Hematopoietic multipotent progenitor cell treated with erythropoietin and hydrocortisone succinate and interleukin-3 and kit ligand, for 4 days (in vitro differentiated cells): ENCODE measurements around the gene IRX4.

ENCODE experiments used
- DNase-seq: peaks from one replicate; pipeline ENCODE4 v3.0.0-alpha.2; 2015

Gene IRX4

DNA sequence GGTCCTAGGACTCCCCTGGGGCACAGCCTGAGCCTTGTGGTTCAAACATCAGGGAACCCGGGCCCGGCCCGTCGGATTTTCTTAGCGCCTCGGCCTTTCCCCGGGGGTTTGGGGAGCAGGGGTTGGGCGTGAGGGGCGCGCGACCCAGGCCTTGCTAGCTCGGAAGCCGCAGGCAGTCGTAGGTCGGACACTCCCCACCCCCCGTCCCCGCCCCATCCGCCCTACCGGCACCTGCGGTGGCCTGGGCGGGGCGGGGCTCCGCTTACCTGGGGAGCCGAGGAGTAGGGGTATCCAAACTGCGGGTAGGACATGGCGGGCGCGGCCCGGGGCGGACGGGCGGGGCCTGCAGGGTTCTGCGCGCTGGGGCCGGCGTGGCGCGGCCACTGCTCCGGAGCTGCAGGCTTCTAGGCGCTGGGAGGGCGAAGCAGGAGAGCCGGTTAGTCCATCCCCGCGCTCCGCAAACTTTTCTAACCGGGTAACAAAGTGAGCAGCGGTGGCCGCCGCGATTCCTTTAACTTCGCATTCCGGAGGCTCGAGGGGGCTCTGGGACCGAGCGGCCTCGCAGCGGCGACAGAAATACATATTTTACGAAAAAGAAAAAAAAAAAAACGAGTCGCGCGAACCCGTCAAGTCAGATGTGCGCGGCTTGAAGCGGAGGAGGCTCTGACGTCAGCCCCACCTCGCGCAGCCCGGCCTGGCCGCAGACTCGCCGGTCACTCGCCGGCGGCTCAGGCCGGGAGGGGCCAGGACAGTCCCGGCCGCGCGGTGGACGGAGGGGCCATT, at the start of gene IRX4:
Gene IRX4, minus strand, starts transcription at position 589 of the 783 bp plus-strand sequence. Its CDS starts 278 bp downstream, at position 311.
- DNase-seq: peak; percentile 27

DNA sequence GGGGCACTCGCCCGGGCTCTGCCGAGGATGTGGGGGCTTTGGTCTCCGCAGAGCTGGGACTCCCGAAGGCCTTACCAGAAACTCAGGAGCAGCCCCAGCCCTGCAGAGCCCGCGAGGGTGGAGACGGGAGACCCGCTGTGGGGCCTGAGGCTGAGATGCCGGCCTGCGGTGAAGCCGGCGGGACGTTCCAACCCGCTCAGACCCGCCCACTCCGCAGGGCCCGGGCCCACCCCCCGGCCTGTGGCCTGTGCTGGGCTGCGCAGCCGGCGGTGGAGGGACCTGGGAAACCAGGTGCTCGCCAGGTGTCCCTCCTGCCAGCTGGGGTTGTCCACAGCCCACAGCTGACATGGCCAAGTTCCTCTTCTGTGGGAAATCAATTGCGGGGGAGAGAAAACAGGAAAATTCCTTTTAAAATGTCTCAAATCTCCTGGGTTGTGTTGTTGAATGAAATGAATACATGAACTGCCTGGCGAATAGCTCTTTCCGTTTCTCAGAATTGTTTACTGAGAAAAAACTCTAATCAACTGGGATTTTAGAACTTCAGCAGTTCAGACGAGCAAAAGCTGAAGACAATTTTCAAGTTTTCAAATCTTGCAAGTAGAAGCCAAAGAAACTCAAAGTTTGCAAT, 49.0 kb upstream of the IRX4 start:
- DNase-seq: peak; percentile 2

GRCh38 chr5:1930880-1931603, 48.3 kb upstream of the IRX4 start:
- no peak for DNase-seq

GRCh38 chr5:1930501-1930879, 47.8 kb upstream of the IRX4 start:
- peak; percentile 7 for DNase-seq

DNA sequence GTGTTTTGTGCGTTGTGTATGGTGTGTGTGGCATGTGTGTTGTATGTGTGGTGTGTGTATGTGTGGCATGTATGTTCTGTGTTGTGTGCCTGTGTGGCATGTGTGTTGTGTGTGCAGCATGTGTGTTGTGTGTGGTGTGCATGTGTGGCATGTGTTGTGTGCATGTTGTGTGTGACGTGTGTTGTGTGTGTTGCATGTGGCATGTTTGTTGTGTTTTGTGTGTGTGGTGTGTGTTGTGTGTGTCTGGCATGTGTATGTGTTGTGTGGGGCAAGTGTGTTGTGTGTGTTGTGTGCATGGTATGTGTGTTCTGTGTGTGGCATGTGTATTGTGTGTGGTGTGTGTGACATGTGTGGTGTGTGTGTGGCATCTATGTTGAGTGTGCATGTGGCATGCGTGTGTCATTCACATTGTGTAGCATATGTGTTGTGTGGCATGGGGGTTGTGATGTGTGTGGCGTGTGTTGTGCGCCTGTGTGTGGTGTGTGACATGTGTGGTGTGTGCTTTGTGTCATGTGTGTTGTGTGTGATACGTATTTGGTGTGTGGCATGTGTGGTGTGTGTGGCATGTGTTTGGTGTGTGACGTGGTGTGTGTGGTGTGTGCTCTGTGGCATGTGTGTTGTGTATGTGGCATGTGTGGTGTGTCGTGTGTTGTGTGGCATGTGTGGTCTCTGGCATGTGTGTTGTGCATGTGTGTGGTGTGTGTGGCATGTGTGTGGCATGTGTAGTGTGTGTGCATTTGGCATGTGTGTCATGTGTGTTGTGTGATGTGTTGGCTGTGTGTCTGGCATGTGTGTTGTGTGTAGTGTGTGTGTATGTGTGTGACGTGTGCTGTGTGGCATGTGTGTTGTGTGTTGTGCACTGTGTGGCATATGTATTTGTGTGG, 46.6 kb upstream of the IRX4 start:
- DNase-seq: no peak

- no peak for DNase-seq
These were observed 44.0 kb upstream of the IRX4 start for GRCh38 chr5:1926471-1927341.

DNA sequence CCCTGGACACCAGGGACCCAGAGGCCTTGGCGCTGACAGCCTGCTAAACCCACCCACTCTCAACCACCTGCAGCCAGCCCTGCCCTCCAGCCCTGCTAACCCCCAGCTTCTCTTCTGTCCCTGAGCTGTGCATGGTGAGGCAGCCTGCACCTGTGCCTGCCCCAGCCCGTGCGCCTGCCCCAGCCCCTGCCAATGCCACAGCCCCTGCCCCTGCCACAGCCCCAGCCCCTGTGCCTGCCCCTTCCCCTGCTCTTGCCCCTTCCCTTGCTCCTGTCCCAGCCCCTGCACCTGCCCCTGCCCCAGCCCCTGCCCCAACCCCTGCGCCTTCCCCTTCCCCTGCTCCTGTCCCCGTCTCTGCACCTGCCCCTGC, 43.3 kb upstream of the IRX4 start:
- no peak for DNase-seq

GRCh38 chr5:1925111-1926070, 42.7 kb upstream of the IRX4 start:
- DNase-seq: no peak

GRCh38 chr5:1923766-1924165, 41.0 kb upstream of the IRX4 start:
- DNase-seq: no peak

GRCh38 chr5:1923341-1923740, 40.6 kb upstream of the IRX4 start:
- DNase-seq: no peak

DNA sequence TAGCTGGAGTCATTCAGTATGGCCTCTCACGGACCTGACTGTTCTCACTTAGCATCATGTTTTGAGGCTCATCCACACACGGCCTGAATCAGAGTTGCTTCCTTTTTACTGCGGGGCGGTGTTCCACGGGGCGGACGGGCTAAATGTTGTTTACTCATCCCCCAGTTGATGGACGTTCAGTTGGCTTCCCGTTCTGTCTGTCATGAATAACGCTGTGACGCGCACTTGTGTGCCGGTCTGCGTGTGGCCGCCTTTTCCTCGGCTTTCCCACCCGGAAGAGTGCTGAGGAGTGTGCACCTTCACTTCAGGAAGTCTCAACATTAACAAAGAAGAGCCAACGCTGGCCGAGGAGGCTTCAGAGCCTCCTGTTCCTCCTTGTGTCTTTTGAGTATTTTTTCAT, 39.0 kb upstream of the IRX4 start:
- DNase-seq: no peak

- DNase-seq: no peak
These were observed 37.0 kb upstream of the IRX4 start for GRCh38 chr5:1919750-1920149.

- no peak for DNase-seq
These were observed 36.5 kb upstream of the IRX4 start for GRCh38 chr5:1919209-1919566.

GRCh38 chr5:1918488-1919208, 35.9 kb upstream of the IRX4 start:
- DNase-seq: no peak

DNA sequence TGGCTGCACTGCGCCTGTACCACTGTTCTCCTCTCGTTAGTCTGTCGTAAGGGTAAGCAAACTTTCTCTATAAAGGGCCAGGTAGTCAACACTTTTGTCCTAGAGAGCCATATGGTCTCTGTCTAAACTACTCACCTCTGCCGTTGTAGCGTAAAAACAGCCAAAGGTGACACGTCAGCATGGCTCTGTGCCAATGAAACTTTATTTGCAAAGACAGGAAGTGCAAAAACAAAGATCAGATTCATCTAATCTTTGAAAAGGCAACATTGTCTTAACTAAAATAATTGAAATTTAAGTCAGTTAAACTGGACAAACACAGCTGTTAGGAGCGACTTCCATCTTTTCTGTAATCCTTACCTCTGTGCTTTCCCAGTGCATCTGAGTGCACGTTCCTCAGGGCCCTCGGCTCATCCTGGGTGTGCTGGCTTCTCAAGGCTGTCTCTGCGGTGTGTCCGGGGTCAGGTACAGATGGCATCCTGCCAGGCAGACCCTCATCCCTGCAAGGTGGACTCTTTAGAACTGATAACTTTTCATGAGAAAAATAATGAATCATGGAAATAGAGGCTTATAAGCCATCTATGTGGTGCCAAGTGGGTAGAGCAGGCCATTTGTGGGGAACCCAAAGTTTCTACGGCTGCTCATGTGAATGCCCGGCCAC, 35.2 kb upstream of the IRX4 start:
- no peak for DNase-seq

- DNase-seq: no peak
These were observed 33.6 kb upstream of the IRX4 start for GRCh38 chr5:1916041-1917001.

- DNase-seq: no peak
These were observed 32.6 kb upstream of the IRX4 start for GRCh38 chr5:1915316-1915715.

GRCh38 chr5:1914471-1914870, 31.7 kb upstream of the IRX4 start:
- no peak for DNase-seq
